ENCODE data around the gene SMIM32. TPM values are rescaled to one million over a fixed set of nuclear protein-coding genes. Genes with fewer than 3 reads are reported as not detected.
A peak's percentile ranks its signal among the peaks of the same experiment; 100 is the strongest.

The SMIM32 gene
- total RNA-seq, 2 donors from 2014 or later, result 0.15 to 0.20 TPM

GRCh38 chr5:136192015-136192525 is 892 bp downstream of the SMIM32 start:
- no peak for TF ChIP-seq CTCF (conservative IDR thresholded peaks at IDR 0.05)
- H3K4me3 ChIP-seq (ENCODE audit: low read length), result peak overlapping the region; percentile 79
- Mint-ChIP-seq H3K4me3 (peak overlapping the region; percentile 61), H3K4me1 (peaks cover 15% of the 10 kb centered on the region), H3K27me3 (ENCODE audit: insufficient read depth) (peaks cover 78% of the 10 kb centered on the region), H3K9me3 (no peaks in the 10 kb centered on the region), H3K27ac (no peak overlapping the region), H3K36me3 (ENCODE audit: low read depth) (peaks cover 20% of the 10 kb centered on the region)
- DNase-seq, result peak; percentile 81
- no peaks in the 10 kb centered on the region for H3K4me1 ChIP-seq (ENCODE audit: control insufficient read depth, insufficient read depth, low read length)
- peaks cover 66% of the 10 kb centered on the region for H3K27me3 ChIP-seq (ENCODE audit: control insufficient read depth, insufficient read depth, low read length, poor library complexity, severe bottlenecking)
- H3K27ac ChIP-seq (ENCODE audit: low read depth, low read length), result no peak overlapping the region
- no peaks in the 10 kb centered on the region for H3K9me3 ChIP-seq (ENCODE audit: control insufficient read depth, low read length)
- peaks cover 13% of the 10 kb centered on the region for H3K36me3 ChIP-seq (ENCODE audit: control insufficient read depth, insufficient read depth, low read length)
- WGBS, 2 experiments (ENCODE audit: insufficient coverage in 1 of 2, insufficient read length in 1 of 2), result 1 to 6% methylated on average over 14 to 56 of the region's 56 CpGs
- H3K9ac ChIP-seq (ENCODE audit: extremely low read depth, low read length, poor library complexity, severe bottlenecking), result peak overlapping the region; percentile 30

- H3K9me3 Mint-ChIP-seq, result no peaks in the 10 kb centered on the region
- no peak overlapping the region for H3K27ac ChIP-seq (ENCODE audit: low read depth, low read length)
- H3K36me3 ChIP-seq (ENCODE audit: control insufficient read depth, insufficient read depth, low read length), result peaks cover 18% of the 10 kb centered on the region
- TF ChIP-seq CTCF (conservative IDR thresholded peaks at IDR 0.05), result no peak
- peak overlapping the region; percentile 30 for H3K9ac ChIP-seq (ENCODE audit: extremely low read depth, low read length, poor library complexity, severe bottlenecking)
- peak; percentile 80 for DNase-seq
- peak overlapping the region; percentile 61 for H3K4me3 Mint-ChIP-seq
- WGBS, 2 experiments (ENCODE audit: insufficient coverage in 1 of 2, insufficient read length in 1 of 2), result 48 to 50% methylated on average over 29 to 44 of the region's 44 CpGs
- H3K36me3 Mint-ChIP-seq (ENCODE audit: low read depth), result peaks cover 20% of the 10 kb centered on the region
- H3K27me3 ChIP-seq (ENCODE audit: control insufficient read depth, insufficient read depth, low read length, poor library complexity, severe bottlenecking), result peaks cover 66% of the 10 kb centered on the region
- no peaks in the 10 kb centered on the region for H3K9me3 ChIP-seq (ENCODE audit: control insufficient read depth, low read length)
- H3K4me3 ChIP-seq (ENCODE audit: low read length), result peak overlapping the region; percentile 79
- H3K4me1 ChIP-seq (ENCODE audit: control insufficient read depth, insufficient read depth, low read length), result no peaks in the 10 kb centered on the region
- H3K4me1 Mint-ChIP-seq, result peaks cover 15% of the 10 kb centered on the region
- H3K27ac Mint-ChIP-seq, result no peak overlapping the region
- H3K27me3 Mint-ChIP-seq (ENCODE audit: insufficient read depth), result peaks cover 72% of the 10 kb centered on the region
Observed at GRCh38 chr5:136191304-136192014, 1.5 kb downstream of the SMIM32 start.

- WGBS, 2 experiments (ENCODE audit: insufficient coverage in 1 of 2, insufficient read length in 1 of 2), result 80 to 85% methylated on average over 1 of the region's 1 CpG
- no peak overlapping the region for H3K4me3 Mint-ChIP-seq
- H3K27me3 ChIP-seq (ENCODE audit: control insufficient read depth, insufficient read depth, low read length, poor library complexity, severe bottlenecking), result peaks cover 64% of the 10 kb centered on the region
- H3K9ac ChIP-seq (ENCODE audit: extremely low read depth, low read length, poor library complexity, severe bottlenecking), result no peak overlapping the region
- no peak overlapping the region for H3K27ac ChIP-seq (ENCODE audit: low read depth, low read length)
- H3K36me3 ChIP-seq (ENCODE audit: control insufficient read depth, insufficient read depth, low read length), result peaks cover 24% of the 10 kb centered on the region
- no peaks in the 10 kb centered on the region for H3K9me3 Mint-ChIP-seq
- peaks cover 21% of the 10 kb centered on the region for H3K36me3 Mint-ChIP-seq (ENCODE audit: low read depth)
- peak; percentile 42 for DNase-seq
- H3K4me1 Mint-ChIP-seq, result peaks cover 15% of the 10 kb centered on the region
- no peaks in the 10 kb centered on the region for H3K9me3 ChIP-seq (ENCODE audit: control insufficient read depth, low read length)
- no peak for TF ChIP-seq CTCF (conservative IDR thresholded peaks at IDR 0.05)
- H3K27me3 Mint-ChIP-seq (ENCODE audit: insufficient read depth), result peaks cover 67% of the 10 kb centered on the region
- no peak overlapping the region for H3K27ac Mint-ChIP-seq
- H3K4me3 ChIP-seq (ENCODE audit: low read length), result no peak overlapping the region
- no peaks in the 10 kb centered on the region for H3K4me1 ChIP-seq (ENCODE audit: control insufficient read depth, insufficient read depth, low read length)
Observed at GRCh38 chr5:136190904-136191303, 2.1 kb downstream of the SMIM32 start.
